Measurements from ENCODE around the gene TMEM255B.

TMEM255B gene

GRCh38 chr13:113730258-113730691 lies 28.8 kb upstream of the TMEM255B start:
- Histone ChIP-seq H2AFZ (ENCODE audit: low read length) (no peak overlapping the region), H3K9me3 (ENCODE audit: insufficient read depth, low read depth, low read length) (peaks cover 5% of the 10 kb centered on the region; the same call in 1 of the 2 replicates), H3K27me3 (ENCODE audit: insufficient read depth, low read length, poor library complexity, severe bottlenecking) (no peaks in the 10 kb centered on the region)

GRCh38 chr13:113730831-113731191 lies 28.2 kb upstream of the TMEM255B start:
- no peak for TF ChIP-seq EZH2phosphoT487 (IDR thresholded peaks at IDR 0.05; ENCODE audit: borderline replicate concordance)
- TF ChIP-seq CTCF (conservative IDR thresholded peaks at IDR 0.05; ENCODE audit: low read length) = no peak
- no peaks in the 10 kb centered on the region for H3K4me1 ChIP-seq (ENCODE audit: insufficient read depth, low read length, poor library complexity, severe bottlenecking)
- no peak overlapping the region for H3K4me2 ChIP-seq (ENCODE audit: low read depth, low read length, poor library complexity, severe bottlenecking)
- H3K4me3 ChIP-seq (ENCODE audit: low read length, poor library complexity, severe bottlenecking) = no peak overlapping the region
- no peaks in the 10 kb centered on the region for H3K27me3 ChIP-seq (ENCODE audit: insufficient read depth, low read length, poor library complexity, severe bottlenecking)
- H3K79me2 ChIP-seq (ENCODE audit: insufficient read depth, low read length) = no peaks in the 10 kb centered on the region
- H3K9me3 ChIP-seq (ENCODE audit: insufficient read depth, low read depth, low read length) = peaks cover 5% of the 10 kb centered on the region; the same call in 1 of the 2 replicates
- no peaks in the 10 kb centered on the region for H4K20me1 ChIP-seq (ENCODE audit: insufficient read depth, low read length, poor library complexity, severe bottlenecking)
- H3K36me3 ChIP-seq (ENCODE audit: insufficient read depth, low read length) = no peaks in the 10 kb centered on the region
- no peaks in the 10 kb centered on the region for H3F3A ChIP-seq (ENCODE audit: low read depth)
- no peaks in the 10 kb centered on the region for H3K9me2 ChIP-seq (replicated peaks; ENCODE audit: low read depth, low read length)
- no peak overlapping the region for H2AFZ ChIP-seq (ENCODE audit: low read length)
- no peak overlapping the region for H3K9ac ChIP-seq (ENCODE audit: low read depth, low read length, poor library complexity, severe bottlenecking)

More at GRCh38 chr13:113730258-113730691, 28.8 kb upstream of the TMEM255B start:
- TF ChIP-seq EZH2phosphoT487 (IDR thresholded peaks at IDR 0.05; ENCODE audit: borderline replicate concordance) = no peak
- Histone ChIP-seq H3K4me1 (ENCODE audit: insufficient read depth, low read length, poor library complexity, severe bottlenecking) (no peaks in the 10 kb centered on the region), H3K4me3 (ENCODE audit: low read length, poor library complexity, severe bottlenecking) (no peak overlapping the region), H3K36me3 (ENCODE audit: insufficient read depth, low read length) (no peaks in the 10 kb centered on the region), H3F3A (ENCODE audit: low read depth) (no peaks in the 10 kb centered on the region), H3K4me2 (ENCODE audit: low read depth, low read length, poor library complexity, severe bottlenecking) (no peak overlapping the region), H3K79me2 (ENCODE audit: insufficient read depth, low read length) (no peaks in the 10 kb centered on the region), H4K20me1 (ENCODE audit: insufficient read depth, low read length, poor library complexity, severe bottlenecking) (no peaks in the 10 kb centered on the region), H3K9me2 (replicated peaks; ENCODE audit: low read depth, low read length) (no peaks in the 10 kb centered on the region), H3K9ac (ENCODE audit: low read depth, low read length, poor library complexity, severe bottlenecking) (no peak overlapping the region)

GRCh38 chr13:113731192-113732175 lies 27.5 kb upstream of the TMEM255B start:
- no peaks in the 10 kb centered on the region for H3K9me2 ChIP-seq (replicated peaks; ENCODE audit: low read depth, low read length)
- no peaks in the 10 kb centered on the region for H3K4me1 ChIP-seq (ENCODE audit: insufficient read depth, low read length, poor library complexity, severe bottlenecking)
- H3K79me2 ChIP-seq (ENCODE audit: insufficient read depth, low read length) = no peaks in the 10 kb centered on the region
- no peaks in the 10 kb centered on the region for H4K20me1 ChIP-seq (ENCODE audit: insufficient read depth, low read length, poor library complexity, severe bottlenecking)
- H2AFZ ChIP-seq (ENCODE audit: low read length) = no peak overlapping the region
- no peaks in the 10 kb centered on the region for H3F3A ChIP-seq (ENCODE audit: low read depth)
- H3K27me3 ChIP-seq (ENCODE audit: insufficient read depth, low read length, poor library complexity, severe bottlenecking) = no peaks in the 10 kb centered on the region
- H3K4me3 ChIP-seq (ENCODE audit: low read length, poor library complexity, severe bottlenecking) = no peak overlapping the region
- no peak overlapping the region for H3K9ac ChIP-seq (ENCODE audit: low read depth, low read length, poor library complexity, severe bottlenecking)
- no peaks in the 10 kb centered on the region for H3K36me3 ChIP-seq (ENCODE audit: insufficient read depth, low read length)
- TF ChIP-seq EZH2phosphoT487 (IDR thresholded peaks at IDR 0.05; ENCODE audit: borderline replicate concordance) (no peak), CTCF (conservative IDR thresholded peaks at IDR 0.05; ENCODE audit: low read length) (no peak)
- H3K4me2 ChIP-seq (ENCODE audit: low read depth, low read length, poor library complexity, severe bottlenecking) = no peak overlapping the region
- H3K9me3 ChIP-seq (ENCODE audit: insufficient read depth, low read depth, low read length) = peaks cover 5% of the 10 kb centered on the region; the same call in 1 of the 2 replicates
